OCI-LY3 (cell line): Measurements from ENCODE around the gene GLT1D1.

ENCODE experiments used
- CTCF ChIP-seq: fragments of 200-600, 300-600 bp; sonication (generic); IDR thresholded peaks from 2 replicates; pipeline ENCODE4 v1.5.1; 2014; ENCODE audit warnings: antibody characterized with exemption, low read length, low read depth
- EZH2phosphoT487 ChIP-seq: fragments of 200-600 bp; shearing (Covaris generic); IDR thresholded peaks from 2 replicates; pipeline ENCODE4 v1.6.1; 2018; ENCODE audit warnings: antibody characterized with exemption, mixed run types, low read depth

- no peak for TF ChIP-seq CTCF
- no peak for TF ChIP-seq EZH2phosphoT487
These were observed 124.2 kb downstream of the GLT1D1 start for GRCh38 chr12:128977441-128977840.
